ENCODE measurements around the gene BRICD5.

The BRICD5 gene

DNA sequence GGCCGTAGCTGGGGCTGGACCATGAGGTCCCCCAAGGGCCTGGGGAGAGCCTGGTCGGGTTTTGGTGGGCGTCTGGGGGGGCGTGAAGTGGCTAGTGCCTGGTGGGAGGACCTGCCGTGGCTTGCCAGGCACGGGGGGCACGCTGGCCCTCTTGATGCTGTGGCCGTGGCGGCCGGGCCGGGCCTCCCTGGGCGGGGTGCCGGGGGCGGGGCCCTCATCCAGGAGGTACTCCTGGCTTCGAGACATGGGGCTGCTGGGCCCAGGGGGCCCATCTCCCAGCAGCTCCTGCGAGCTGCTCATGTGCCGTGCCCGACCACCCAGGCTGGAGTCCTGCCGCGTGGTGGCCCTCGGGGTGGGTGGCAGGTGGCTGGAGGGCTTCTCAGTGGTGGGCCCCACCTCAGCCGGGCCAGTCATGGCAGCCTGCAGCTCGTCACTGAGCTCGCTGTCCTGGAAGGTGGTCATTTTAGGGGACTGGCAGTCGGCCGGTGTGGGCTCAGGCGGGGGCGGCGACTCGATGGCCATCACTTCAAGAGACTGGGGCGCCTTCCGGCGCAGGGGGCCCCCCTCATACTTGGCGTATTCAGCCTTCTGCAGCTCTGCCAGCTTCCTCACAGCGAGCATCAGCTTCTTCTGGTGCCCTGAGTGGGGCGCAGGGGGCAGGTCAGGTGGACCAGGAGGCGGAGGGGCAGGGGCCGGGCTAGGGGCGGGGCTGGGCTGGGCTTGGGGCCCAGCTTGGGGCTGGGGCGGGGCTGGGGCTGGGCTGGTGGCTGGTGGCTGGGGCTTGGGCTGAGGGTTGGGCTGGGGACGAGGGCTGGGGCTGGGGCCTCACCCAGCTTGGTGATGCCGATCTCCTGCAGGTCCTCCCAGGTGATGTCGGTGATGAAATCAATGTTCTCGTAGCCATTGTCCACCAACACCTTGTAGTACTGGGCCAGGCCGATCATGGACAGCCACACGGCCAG is 29.4 kb downstream of the BRICD5 start:
- ATAC-seq (no peak), DNase-seq (no peak)

DNA sequence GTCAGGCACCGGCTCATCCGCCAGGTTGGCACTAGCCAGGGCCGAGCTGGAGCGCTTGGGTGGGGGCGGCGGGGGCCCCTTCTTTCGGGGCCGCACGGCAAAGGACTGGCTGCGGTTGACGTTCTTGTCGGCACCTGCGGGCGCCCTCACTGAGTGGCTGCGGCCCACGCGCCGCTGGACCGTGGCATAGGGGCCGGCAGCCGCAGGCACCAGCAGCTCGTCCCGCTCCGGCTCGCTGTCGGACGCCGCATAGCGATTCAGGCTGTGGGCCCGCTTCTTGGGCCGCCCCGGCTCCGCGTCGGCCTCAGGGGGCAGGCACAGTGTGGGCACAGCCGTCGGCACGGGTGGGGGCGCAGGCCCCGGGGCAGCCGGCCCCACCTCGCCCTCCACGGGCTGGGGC is 30.2 kb downstream of the BRICD5 start:
- DNase-seq (no peak), ATAC-seq (no peak)

DNA sequence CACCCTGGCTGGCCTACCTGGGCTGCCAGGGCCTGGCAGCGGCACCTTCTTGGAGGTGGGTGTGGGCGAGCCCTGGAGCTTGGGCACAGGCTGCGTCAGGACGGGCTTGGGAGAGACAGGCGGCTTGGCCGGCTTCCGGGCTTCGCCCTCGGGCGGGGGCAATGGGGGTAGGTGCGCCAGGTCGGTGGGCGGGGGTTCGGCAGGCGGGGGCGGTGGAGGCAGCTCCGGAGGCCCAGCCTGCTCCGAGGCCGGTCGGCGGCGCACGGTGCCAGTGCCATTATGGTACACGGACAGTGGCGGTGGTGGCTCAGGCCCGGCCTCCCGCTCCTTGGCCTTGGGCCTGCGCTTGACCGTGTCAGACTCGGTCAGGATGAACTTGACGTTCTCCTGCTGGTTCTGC is 31.1 kb downstream of the BRICD5 start:
- DNase-seq: no peak

DNA sequence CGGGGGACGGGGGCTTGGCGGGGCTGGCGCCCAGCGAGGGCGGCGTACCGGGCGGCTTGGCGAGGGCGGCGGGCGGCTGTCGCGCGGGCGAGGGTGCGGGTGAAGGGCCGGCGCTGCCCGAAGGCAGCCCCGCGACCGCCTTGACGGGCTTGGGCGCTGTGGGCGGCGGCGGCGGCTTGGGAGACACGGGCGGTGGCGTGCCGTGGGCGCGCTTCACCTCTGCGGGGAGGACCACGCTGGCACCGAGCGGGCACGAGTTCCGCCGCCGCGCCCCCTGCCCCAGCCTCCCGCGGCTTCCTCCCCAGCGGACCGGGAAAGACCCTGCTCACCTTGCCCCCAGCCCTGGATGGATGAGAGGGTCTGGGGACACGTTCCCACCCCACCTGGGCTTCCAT is 31.6 kb downstream of the BRICD5 start:
- no peak for ATAC-seq
- no peak for DNase-seq

More for the DNA sequence above, 31.1 kb downstream of the BRICD5 start:
- no peak for ATAC-seq

DNA sequence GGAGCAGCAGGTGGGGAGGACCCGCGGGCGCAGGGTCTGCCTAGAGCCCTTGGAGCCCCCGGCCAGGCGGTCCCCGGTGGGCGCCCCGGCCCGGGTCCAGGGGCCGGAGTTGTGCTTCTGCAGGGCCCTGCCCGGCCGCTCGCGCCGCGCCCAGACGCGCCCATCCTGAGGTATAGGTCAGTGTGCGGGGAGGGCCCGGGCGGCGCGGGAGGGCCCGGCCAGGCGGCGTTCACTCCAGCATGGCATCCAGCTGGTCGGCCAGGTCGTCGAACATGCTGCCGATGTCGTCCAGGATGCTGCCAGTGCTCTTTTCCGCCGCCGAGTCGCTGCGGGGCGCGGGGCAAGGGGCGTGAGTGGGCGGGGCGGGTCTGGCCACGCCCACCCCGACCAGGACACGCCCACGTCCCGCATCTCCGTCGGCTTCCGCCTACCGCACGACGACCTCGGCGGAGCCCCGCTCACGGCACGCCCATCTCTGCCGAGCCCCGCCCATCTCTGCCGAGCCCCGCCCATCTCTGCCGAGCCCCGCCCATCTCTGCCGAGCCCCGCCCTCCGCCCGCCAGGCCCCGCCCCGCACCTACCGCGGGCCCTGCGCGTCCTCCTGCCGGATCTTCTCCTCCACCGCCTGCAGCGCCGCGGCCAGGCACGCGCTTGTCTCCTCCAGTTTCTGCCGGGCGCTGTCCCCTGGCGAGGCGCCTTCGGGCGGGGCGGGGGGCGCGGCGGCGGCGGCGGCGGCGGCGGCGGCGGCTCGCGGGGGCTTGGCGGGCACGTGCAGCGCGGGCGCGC is 32.1 kb downstream of the BRICD5 start:
- DNase-seq (peak; percentile 39), ATAC-seq (peak; percentile 17)

DNA sequence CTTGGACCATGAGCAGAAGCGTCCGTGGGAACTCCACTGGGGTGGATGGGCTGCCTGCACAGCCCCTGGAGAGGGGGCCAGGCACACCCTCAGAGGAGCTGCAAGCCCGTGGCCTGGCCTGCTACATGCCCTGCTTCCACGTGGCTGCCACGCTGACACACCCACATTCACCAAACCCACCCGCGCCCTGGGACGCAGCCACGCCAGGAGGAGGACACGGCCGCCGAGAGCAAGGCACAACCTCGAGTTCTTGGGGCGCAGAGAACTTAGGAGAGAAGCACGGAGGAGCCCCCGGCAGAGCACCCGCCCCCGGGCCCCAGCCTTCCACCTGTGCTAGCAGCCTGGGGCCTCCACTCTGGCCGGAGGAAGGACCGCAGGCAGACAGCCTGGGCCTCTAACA is 33.1 kb downstream of the BRICD5 start:
- DNase-seq (no peak), ATAC-seq (no peak)

DNA sequence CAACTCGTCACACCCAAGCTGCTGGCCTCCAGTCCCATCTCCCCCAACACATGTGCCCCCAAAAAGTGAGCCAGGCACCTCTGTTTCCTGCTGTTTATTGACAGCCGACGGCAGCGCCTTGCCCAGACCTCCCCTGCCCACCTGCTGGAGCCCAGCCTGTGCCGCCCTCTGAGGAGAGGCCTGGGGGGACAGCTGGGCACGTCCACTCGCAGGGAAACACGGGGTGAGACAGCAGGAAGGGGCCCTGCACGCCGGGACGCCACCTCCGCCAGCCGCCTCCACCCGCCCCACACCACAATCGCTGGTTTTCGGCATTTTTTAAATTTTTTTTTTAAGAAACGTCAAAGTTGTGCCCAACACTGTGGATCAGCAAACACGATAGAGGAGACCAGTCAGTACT is 33.6 kb downstream of the BRICD5 start:
- no peak for ATAC-seq

DNA sequence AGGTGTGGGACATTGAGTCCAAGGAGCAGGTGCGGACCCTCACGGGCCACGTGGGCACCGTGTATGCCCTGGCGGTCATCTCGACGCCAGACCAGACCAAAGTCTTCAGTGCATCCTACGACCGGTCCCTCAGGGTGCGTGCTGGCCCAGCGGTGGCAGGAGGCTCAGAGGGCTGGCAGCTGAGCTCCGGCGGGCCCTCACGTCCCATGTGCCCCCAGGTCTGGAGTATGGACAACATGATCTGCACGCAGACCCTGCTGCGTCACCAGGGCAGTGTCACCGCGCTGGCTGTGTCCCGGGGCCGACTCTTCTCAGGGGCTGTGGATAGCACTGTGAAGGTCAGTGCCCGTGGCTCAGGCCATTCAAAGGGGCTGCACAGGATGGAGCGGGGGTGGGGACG is 34.6 kb downstream of the BRICD5 start:
- DNase-seq (no peak), ATAC-seq (no peak)

More for the DNA sequence above, 33.6 kb downstream of the BRICD5 start:
- no peak for DNase-seq

DNA sequence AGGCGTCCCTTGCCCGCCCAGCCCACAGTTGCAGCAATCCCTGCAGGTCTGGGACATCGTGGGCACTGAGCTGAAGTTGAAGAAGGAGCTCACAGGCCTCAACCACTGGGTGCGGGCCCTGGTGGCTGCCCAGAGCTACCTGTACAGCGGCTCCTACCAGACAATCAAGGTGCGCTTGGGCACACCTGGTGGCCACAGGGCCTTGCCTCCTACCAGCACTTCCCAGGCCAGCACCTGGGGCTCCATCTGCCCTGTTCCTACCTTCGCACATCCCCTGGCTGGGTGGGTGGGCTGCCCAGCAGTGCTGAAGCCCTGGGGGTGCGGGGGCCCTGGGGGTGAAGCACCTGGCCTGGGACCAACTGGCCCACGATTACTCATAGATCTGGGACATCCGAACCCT is 35.2 kb downstream of the BRICD5 start:
- ATAC-seq: no peak
- no peak for DNase-seq

DNA sequence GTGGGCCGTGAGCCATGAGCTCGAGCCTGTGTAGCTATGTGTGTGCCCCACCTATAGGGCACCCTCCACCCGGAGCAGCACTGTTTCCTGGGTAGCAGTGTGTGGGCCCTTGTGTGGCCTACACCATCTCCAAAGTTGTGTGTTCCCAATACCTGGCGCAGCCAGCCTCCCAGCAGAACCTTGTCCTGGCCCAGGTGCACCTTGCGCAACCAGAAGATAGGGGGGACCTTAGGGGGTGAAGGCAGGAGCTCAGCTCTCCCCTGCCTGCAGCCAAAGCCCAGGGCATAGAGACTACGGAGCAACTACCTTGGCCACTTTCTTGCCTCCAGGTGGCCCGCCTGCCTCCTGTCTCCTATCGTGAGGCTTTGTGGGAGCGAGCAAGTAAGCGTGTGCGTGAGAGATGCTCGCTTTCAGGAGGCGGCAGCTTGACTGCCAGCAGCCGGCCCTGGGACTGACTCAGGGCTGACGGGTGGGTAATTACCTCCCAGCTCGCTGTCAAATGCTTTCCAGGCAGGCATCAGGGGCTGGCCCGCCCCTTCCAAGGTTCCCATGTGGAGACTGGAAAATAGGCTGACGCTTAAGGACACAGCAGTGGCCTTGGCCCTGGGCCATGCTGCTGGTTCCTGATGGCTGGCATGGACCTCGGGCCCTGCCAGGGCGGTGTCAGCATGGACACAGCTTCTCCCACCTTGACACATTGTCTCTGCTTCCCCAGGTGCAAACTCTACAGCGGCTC is 36.1 kb downstream of the BRICD5 start:
- ATAC-seq (no peak), DNase-seq (no peak)

DNA sequence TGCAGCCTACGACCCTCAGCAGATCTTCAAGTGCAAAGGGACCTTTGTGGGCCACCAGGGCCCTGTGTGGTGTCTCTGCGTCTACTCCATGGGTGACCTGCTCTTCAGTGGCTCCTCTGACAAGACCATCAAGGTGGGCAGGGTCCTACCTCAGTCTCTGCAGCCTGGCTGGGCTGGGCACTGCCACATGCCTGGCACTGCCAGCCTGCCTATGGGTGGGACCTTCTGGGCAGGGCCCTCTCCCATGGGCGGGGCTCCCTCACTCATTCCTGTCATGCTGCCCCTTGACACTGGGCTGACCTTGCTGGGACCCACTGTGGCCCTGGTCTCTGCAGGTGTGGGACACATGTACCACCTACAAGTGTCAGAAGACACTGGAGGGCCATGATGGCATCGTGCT is 36.7 kb downstream of the BRICD5 start:
- no peak for ATAC-seq
- DNase-seq: no peak

DNA sequence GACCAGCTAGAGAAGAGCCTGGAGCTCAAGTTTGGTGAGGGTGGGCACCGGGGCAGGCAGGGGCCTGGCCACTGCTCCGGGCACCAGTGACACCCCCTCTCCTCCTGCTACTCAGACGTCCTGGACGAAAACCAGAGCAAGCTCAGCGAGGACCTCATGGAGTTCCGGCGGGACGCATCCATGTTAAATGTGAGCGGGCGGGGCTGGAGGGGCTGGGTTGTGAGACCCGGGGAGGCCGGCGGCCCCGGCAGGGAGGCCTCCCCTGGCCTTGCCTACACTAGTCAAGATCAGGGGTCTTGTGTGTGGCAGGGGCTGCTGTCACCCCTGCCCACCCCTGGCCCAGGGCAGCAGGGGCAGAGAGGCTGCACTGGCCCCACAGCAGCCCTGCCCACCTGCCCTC is 37.3 kb downstream of the BRICD5 start:
- no peak for DNase-seq
- ATAC-seq: no peak

DNA sequence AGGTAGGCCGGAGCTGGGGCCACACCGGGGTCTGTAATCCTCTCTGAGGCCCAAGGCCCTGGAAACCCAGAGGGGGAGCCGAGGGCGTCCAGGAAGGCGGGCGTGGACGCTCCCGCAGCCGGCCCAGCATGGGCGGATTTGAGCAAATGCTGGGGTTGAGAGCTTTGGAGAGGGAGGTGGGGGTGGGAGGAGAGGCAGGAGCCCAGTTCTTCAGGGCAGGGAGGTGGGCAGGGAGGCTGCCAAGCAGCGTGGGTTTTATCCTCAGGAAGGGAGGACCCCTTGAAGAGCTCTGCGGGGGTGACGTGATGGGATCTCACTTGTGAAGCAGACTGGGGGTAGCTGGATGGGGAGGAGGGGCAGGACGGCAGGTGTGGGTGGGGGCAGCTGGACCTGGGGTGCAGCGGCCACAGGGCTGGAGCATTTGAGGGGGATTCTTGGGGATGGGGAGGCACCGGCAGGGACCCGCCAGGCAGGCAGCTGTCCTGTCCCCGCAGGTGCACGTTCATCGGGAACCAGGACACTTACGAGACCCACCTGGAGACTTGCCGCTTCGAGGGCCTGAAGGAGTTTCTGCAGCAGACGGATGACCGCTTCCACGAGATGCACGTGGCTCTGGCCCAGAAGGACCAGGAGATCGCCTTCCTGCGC is 37.9 kb downstream of the BRICD5 start:
- no peak for DNase-seq
- no peak for ATAC-seq

DNA sequence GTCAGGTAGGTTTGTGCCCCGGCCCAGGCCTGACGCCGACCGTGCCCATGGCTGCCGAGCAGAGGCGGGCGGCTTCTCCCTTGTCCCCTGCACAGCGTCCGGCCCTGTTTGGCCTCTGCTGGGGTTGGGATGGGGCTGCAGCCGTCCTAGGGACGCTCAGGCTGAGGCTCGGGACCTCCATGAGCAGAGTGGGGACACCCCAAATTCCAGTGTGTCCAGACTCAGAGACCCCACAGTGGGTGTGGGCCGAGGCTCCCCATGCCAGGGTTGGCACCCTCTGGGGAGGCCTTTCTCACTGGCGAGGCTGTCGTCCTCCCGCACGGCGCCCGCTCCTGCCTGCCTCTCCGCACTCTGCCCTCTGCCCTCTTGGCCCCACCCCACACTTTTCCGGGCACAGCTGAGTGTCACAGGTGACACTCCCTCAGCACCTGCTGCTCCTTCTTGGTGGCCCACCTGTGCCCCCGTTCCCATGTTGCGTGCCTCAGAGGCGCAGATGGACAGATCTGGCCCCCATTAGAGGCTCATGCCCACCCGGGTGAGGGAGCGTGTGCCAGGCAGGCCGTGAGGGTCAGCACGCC is 39.0 kb downstream of the BRICD5 start:
- DNase-seq (no peak), ATAC-seq (no peak)

DNA sequence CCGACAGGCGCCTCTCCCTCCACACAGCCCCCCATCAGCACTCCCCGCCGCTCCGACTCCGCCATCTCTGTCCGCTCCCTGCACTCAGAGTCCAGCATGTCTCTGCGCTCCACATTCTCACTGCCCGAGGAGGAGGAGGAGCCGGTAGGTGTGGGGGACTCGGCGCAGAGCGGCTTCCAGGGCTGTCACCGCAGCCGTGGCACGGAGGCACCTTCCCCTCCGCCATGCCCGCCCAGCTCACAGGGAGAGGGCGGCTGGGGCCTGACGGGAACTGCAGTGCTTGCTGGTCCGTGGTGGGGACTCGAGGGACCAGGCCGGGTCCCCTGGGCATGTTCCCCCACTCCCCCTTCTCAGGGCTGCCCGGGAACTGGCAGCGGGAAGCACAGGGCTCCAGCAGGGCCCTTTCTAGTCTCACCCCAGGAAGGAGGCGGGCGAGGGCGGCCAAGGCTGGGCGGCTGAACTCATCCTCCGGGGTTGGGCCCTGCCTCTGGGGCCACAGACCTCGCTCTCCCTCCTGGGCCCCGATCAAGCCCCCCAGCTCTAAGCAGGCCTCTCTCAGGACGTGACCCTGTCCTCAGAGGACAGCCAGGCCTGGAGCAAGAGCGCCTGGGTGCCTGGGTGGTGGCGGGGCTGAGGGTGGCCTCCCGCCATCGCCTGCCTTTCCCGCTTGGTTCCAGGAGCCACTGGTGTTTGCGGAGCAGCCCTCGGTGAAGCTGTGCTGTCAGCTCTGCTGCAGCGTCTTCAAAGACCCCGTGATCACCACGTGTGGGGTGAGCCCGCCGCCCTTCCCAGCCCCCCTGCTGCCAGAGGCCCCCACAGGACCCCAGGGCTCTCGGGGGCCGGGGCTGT is 39.9 kb downstream of the BRICD5 start:
- DNase-seq: no peak
- no peak for ATAC-seq

DNA sequence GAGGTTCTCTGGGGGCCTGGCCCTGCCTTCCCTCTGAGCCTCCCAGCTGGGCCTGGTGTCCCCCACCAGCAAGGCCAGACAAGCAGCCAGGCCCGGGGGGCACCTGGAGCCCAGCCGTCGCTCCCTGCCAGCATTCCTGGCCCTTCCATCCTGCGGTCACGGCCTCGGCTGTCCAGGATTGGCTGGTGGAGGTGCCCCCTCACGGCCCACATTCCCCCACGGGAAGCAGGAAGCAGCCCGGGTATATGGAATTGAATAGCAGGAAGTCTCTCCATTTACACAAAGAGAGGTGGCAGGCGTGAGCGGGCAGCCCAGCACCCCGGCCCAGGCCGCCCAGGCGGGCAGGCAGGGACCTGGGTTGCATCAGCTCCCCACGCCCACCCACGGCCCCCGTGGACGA is 40.6 kb downstream of the BRICD5 start:
- ATAC-seq: no peak
- DNase-seq: no peak

DNA sequence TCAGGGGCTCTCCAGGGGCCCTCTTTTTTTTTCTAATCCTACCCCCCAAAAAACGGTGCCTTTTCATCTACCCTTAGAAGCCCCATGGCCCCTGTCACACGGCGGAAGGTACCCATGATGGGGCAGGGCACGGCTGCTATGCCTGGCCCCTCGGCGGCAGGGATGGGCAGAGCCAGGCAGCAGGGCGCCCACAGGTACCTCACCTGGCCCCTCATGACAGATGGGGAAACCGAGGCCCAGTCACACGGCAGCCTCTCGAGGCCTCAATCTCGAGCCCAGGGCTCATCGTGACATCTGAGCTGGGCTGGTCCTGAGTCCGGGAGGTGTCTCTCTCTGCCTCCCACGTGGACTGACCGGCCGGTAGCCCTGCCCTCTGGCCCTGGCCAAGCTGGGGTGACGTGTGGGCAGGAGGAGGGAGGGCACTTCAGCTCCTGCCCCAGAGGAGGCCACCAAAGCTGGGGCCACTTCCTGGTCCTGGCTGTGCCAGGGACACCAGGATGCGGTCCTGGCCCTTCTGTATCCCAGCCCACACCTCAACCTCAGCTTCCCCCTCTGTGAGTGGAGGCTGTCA is 43.5 kb downstream of the BRICD5 start:
- DNase-seq: no peak

DNA sequence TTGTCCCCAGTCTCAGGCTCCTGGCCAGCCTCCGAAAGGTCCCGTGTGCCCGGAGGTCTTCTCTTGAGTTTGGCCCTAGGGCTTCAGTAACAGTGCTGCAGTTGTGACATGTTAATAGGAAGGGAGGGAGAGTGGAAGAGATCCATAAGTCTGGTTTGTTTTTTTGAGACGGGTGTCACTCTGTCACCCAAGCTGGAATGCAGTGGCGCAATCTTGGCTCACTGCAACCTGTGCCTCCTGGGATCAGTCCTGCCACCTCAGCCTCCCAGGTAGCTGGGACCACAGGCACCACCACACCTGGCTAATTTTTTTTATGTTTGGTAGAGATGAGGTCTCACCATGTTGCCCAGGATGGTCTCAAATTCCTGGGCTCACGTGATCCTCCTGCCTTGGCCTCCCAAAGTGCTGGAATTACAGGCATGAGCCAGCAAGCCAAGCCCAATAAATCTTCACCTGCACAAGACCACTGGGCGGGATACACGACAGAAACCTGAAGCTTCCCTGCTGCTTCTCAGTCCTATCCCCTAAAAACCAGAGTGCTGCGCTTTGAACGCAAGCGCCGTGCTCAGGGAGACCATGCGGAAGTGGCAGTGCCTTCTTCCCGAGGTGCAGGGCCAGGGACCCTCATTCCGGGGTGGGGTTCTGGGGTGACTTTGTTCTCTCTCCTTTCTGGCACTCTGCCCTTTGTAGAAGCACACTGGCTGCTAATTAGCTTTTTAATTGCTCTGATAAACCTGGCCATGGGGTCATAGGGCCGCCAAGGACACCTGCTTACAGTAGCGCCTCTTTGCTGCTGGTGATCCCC is 44.2 kb downstream of the BRICD5 start:
- DNase-seq: no peak
- no peak for ATAC-seq

More for the DNA sequence above, 43.5 kb downstream of the BRICD5 start:
- ATAC-seq: no peak

DNA sequence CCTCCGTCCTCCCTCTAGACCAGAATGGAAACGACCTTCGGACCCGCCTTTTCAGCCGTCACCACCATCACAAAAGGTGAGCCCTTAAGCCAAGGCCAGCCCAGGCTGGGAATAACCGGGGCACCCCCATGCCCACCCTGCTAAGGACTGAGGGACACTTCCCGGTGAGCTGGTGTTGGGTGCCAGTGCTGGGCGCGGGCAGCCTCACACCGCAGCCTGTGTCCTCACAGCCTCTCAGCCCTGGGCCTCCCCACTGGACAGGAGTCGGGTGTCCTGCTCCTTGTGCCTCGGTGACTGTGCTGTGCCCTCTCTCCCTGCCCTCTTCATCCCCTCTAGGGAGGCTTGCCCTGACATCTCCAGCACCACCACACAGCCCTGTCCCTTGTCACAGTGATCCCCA is 44.8 kb downstream of the BRICD5 start:
- DNase-seq (no peak), ATAC-seq (no peak)

Measured in stimulated activated naive CD8-positive, alpha-beta T cell treated with anti-CD3 and anti-CD28 coated beads, Interleukin-15, Interleukin-2, amounts not matched to agents 100 U/mL and 50 U/mL, for 24 hours (primary cell).